ENCODE results near the gene OSCAR.
"Not testable (repeated sequence)": the region's sequence is repeated elsewhere in the genome, so short reads cannot be mapped to it uniquely, and the experiment has no call there.

OSCAR gene

DNA sequence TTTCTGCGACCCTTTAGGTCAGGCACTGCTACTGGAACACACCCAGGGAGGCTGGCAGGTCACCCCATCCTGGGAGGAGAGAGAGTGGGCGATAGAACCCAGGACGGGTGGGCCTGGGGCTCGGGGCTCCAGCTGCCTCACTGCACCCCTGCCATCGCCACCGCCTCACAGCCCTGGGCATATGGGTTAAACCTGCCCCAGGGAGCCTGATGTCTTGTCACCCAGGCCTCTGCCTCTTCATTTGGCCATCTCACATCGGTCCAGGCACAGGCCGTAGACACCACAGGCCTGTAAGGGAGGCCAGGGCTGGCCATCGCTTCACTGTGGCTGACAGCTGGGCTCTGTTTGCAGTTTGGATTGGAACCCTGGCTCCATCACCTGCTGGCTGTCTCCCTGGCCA lies 25.1 kb upstream of the OSCAR start:
- no peak for DNase-seq

DNA sequence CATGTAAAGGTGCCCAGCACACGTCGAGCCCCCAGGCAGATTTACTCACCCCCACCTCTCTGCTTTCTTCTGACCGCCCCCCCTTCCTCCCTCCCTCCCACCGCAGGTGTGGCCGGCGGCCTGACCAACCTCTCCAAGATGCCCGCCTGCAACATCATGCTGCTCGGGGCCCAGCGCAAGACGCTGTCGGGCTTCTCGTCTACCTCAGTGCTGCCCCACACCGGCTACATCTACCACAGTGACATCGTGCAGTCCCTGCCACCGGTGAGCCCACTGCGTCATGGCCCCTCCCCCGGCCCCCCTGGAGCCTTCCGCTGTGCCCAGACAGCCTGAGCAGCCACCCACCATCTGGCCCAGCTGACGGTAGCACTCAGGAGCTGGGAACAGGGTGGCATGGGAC lies 23.8 kb upstream of the OSCAR start:
- DNase-seq, result no peak

DNA sequence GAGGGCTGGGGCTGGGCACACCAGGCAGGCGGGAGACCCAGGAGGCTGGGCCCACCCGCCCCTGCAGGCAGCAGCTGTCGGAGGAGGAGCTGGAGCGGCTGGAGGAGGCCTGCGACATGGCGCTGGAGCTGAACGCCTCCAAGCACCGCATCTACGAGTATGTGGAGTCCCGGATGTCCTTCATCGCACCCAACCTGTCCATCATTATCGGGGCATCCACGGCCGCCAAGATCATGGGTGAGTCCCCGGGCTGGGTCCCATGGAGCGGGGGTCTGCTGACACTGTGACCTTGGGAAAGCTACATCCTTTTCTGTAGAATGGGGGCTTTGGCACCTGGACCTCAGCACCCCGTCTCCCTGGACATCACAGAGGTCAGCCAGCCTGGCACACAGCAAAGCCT lies 23.1 kb upstream of the OSCAR start:
- no peak for DNase-seq

DNA sequence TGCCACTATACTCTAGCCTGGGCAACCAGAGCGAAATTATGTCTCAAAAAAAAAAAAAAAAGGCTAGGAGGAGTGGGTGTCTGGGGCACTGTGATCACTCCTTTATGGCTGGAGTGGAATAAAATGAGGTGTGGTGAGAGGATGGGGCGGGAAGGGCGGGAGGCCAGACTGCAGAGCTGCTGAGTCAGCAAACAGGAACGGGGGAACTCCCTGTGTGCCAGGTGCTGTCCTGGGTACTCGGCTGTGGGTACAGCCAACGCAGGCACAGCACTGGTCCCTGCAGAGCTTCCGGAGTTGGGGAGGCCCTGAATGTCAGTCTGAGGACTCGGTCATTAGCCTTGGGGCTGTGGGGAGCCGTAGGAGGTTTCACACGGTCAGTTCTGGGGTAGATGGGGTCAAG lies 20.7 kb upstream of the OSCAR start:
- DNase-seq, result no peak

DNA sequence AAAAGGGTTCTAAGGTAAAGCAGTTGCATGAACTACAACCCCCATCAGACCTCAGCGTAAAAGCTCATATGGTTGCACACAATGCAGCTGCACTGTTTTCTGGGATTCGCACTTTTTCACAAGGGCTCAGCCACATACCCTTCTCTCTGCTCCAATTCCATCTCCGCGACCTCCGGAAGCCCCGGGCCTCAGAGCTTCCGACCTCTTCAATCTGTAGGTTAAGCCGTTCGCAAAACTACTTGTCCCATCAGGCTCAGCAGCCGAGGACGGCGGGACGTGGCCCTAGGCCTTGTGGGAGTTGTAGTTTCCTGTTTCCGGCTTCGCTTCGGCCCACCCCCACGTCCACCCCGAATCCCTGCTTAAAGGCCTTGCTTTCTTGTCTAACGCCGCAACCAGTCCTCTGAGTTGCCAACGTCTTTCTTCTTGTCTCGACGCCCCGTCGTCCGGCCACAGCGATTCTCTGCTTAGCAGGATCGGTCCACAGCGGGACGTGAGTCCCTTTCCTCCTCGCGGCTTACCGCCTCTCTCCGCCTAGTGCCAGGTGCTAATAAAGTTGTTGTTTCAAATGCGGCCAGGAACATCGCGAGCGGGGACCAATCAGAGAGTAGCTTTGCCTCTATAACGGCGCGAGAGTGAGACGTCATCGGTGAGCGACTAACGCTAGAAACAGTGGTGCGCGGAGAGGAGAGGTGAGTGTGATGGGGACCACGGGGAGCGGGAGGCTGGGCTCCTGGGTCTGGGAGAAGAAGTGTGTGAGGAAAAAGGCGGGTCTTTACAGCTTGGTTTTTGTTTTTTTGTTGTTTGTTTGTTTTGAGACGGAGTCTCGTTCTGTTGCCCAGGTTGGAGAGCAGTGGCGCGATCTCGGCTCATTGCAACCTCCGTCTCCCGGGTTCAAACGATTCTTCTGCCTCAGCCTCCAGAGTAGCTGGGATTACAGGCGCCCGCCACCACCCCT lies 14.8 kb upstream of the OSCAR start, which contains the start of the genes PRPF31 and TFPT:
Gene PRPF31, plus strand, starts transcription at position 646 of the 955 bp plus-strand sequence. CDS start 2,525 bp downstream, outside the sequence.
Gene TFPT, minus strand, starts transcription at position 549 of the 955 bp plus-strand sequence. Its CDS starts 388 bp downstream, at position 161.
- DNase-seq, result peak; percentile 98 to 99 (median 98)

DNA sequence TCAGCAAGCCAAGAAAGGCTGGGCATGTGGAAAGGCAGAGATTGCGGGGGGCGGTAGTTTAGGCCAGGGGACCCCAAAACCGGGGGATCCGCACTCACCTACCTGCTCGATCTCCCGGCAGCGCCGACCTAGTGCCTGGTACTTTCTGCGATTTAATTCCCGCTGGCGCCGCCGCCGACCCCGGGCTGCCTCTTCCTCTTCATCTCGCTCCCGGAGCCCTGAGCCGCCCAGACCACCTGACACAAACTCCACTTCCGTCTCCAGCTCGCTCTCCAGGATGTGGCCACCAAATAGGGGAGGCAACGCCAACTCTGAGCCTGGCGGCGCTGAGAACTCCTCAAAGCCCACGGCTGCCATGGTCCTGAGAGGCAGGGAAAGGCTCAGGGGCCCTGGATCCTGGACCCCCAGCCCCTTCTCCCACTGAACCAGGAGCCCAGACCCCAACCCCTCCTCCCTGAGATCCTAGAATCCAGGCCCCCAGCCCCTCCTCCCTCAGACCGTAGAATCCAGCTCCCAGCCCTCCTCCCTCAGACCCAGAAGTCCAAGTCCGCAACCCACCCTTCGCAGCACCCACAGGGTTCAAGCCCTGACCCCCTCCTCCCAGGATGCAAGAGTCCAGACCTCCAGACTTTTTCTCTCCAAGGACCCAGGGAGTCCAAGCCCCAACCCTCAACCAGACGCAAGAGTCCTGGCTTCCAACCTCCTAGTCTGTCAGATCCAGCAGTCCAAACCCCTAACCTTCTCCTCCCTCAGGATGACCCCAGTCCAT lies 13.9 kb upstream of the OSCAR start:
- DNase-seq, result peak; percentile 73 to 87 (median 84)

DNA sequence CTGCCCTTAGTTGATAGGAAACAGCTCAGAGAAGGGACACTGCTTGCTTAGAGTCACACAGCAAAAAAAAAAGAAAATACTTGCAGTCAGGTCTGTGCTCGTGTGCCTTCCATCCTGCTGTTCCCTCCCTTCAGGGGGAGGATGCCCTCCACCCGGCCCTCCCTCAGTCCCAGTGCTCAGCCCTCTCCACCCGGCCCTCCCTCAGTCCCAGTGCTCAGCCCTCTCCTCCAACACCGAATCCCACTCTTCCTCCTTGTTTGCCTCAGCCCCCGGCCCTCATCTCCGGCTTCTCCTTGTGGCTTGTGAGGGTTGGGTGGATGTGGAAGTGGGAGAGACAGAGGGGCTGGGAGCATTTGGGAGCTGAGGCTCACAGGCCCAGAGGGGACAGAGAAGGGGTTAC lies 9.0 kb upstream of the OSCAR start:
- DNase-seq, result no peak

DNA sequence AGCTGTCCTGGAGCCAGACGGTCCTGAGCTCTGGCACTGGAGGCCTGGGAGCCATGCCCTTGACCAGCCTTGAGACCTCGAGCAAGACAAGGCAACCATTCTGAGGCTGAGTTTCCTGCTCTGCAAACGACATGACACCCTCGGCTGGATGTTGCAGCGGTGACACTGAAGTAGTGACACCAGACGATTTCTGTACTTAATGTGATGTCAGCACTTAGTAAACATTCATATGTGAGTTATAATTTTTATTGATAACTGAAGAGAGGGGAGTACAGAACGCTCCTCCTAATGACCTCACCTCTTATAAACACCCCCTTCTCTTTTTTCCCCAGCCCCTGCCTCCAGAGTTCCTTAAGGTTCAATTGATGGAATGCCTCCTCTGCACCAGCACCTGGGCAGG lies 7.9 kb upstream of the OSCAR start:
- no peak for DNase-seq

DNA sequence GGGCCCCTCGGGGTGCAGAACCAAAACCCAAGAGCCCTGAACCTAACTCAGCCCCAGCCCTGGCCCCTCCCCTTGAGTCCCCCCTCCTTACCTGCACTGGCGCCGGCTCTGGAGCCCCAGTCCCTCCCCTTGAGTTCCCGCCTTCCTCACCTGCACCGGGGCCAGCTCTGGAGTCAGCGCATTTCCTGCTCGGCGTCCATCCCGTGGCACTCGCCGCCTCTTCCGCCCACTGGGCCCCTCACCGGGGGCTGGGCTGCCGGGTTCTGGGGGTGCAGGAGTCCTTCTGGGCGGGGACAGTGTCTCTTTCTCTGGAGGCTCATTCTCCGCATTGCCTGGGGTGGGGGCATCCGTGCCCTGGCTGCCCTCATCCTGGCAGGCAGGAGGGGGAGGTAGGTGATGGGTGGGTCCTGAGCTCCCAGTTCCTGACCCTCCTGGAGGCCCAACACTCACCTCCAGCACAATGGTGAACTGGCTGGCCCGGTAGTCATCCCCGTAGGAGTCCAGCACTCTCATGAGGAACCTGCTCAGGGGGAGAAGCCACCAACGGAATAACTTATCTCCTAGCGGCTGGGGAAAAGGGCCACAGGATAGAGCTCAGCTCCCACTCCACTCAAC lies 7.4 kb upstream of the OSCAR start:
- DNase-seq, result no peak

DNA sequence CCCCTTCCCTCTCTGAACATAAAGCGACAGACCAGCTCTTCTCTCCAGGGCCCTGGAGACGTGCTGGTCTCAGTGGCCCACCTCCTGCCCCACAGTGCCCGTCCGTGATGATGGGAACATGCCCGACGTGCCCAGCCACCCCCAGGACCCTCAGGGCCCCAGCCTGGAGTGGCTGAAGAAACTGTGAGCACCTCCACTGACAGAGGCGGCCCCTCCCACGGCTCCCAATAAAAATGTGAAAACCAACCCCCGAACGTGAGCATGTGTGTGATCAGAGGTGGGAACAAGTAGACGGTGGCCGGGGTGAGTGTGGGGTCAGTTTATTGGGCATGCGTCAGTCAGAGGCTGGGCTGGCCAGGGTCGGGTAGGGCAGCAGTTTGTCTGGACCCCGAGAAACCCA lies 6.1 kb upstream of the OSCAR start:
- no peak for DNase-seq

DNA sequence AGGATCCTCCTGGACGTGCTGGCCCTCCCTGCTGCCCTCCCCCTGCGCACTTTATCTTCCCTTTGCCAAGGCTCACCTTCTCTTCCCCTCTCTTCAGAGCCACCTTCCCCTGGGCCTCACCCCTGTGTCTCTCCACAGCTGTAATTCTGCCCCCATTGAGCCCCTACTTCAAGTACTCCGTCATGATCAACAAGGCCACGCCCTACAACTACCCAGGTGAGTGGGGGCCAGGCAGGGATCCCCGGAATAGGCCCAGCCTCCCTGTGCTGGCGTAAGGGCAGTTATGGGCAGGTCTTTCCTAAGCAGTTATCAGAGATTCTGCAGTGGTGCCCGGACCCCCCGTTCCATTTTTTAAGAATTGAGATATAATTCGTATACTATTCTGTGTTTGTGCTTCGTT lies 5.2 kb upstream of the OSCAR start:
- DNase-seq, result no peak

DNA sequence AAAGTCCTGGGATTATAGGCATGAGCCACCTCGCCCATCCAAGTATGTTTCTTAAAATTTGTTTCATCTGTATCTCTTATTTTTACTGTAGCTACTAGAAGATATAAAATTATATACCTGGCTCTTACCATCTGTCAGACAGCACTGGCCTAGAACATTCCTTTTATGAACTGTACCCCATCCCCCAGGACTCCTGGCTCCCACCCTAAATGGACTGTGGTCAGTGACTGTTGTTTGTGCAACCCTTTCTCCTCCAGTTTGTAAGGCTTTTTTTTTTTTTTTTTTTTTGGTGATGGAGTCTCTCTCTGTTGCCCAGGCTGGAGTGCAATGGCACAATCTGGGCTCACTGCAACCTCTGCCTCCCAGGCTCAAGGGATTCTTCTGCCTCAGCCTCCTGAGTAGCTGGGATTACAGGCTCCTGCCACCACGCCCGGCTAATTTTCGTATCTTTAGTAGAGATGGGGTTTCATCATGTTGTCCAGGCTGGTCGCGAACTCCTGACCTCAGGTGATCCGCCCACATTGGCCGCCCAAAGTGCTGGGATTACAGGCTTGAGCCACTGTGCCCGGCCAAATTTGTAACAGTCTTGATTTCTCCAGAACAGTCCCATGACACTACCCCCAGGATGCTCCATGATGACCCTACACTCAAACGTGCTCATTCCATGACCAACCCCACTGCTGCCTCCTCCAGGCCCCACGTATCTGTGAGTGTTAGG lies 4.6 kb upstream of the OSCAR start:
- DNase-seq, result peak in 2 of 4 experiments; percentile 15 to 26

DNA sequence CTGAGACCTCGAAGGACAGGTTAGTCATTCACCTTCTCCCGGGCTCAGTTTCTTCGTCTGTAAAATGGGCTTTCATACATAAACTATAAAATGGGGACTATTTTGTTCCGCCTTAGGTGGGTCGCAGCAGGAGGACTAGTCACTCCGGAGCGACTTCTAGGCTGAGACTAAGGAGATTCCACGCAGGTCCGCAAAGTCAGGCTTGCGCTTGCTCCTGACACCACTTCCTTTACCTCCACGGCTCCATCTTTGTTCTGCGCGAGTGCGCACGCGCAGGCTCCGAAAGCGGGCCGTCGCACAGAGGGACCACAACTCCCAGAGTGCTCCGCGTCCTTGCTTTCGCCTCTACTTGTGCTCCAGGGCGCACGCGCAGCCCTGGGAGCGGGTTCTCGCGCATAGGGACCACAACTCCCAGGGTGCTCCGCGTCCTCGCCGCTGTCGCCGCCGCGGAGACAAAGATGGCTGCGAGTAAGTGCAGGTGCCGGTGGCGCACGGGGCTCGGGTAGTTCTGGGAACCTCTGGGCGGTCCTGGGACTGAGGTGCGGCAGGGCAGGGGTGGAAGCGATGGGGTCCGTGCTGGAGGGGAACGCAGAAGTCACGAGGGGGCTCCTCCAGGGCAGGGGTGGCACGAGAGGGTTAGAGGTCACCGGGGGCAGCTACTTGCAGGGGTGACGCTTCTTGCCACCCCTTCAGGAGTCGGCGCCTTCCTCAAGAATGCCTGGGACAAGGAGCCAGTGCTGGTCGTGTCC lies 2.0 kb upstream of the OSCAR start, which contains the start of gene NDUFA3:
Gene NDUFA3, plus strand, starts transcription at position 435 of the 749 bp plus-strand sequence. Its CDS starts 24 bp downstream, at position 459.
- peak; percentile 99 to 100 (median 100) for DNase-seq

DNA sequence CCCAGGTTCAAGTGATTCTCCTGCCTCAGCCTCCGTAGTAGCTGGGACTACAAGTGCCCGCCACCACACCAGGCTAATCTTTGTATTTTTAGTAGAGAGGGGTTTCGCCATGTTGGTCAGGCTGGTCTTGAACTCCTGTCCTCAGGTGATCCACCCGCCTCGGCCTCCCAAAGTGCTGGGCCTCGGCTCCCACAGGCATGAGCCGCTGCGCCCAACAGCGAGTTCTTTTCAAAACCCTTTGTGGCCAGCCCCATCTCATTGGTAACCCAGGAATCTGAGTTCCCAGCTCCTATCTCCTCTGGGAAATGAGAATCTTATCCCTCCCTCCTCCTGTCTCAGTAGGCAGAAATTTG lies 724 bp downstream of the OSCAR start:
- not testable (repeated sequence) for DNase-seq

DNA sequence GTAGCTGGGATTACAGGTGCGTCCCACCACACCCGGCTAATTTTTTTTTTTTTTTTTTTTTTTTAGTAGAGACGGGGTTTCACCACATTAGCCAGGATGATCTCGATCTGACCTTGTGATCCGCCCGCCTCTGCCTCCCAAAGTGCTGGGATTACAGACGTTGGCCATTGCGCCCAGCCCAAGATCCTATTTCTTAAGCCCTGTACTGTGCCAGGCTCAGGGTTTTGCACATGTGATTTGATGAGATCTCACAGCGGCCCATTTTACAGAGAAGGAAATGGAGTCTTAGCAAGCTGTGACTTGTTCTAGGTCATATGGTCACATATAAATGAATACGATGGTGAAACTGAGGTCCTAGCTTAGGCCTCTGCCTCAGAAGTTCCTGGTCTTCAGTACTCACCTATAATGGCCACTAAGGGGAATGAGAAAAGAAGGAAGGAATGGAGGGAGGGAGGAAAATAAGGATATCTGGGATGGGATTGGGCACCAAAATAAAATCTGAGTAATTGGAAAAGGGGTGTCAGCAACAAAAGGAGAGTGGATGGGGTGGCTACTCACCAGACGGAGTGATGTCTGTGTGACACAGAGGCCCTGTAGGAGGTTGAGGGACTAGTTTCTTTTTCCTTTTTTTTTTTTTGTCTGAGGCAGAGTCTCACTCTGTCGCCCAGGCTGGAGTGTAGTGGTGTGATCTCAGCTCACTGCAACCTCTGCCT lies 1.3 kb downstream of the OSCAR start:
- peak; percentile 58 to 78 (median 72) for DNase-seq

DNA sequence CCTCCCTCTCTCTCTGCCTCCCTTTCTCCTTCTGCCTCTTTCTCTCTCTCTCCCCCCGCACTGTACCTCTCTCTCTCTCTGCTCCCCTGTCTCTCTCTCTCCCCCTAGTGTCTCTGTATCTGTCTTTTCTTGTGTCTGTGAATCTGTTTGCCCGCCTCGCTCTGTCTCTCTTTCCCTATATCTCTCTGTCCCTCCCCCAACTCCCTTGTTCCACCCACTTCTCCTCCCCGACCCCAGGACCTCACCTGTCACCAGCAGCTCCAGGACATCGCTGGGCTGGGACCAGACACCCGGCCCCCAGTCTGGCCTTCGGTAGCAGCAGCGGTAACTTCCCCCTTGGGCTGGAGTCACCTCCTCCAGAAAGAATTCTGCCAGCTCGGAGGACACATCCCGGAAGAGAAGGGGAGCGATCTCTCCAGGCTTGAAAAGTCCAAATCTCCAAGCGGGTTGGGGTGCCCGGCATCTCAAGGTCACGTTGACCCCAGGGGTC lies 3.9 kb downstream of the OSCAR start:
- peak; percentile 32 to 77 (median 56) for DNase-seq

DNA sequence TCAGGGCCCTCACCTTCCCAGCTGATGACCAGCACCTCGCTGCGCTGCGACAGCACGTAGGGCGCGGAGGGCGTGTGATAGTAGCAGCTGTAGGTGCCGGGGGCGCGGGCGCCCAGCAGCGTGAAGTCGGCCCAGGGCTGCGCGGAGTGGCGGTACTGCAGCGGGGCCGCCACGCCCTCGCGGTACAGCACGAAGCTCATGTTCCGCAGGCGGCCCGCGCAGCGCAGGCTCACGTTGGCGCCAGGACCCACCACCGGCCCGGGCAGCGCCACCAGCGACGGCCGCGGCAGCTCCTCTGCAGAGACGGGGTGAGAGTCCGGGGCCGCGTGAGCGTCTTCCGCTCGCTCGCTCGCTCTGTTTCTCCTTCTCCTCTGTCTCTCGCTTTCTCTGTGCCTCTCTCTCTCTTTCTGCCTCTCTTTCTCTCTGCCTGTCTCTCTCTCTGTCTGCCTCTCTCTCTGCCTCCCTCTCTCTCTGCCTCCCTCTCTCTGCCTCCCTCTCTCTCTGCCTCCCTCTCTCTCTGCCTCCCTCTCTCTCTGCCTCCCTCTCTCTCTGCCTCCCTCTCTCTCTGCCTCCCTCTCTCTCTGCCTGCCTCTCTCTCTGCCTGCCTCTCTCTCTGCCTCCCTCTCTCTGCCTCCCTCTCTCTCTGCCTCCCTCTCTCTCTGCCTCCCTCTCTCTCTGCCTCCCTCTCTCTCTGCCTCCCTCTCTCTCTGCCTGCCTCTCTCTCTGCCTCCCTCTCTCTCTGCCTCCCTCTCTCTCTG lies 4.6 kb downstream of the OSCAR start:
- peak; percentile 31 to 71 (median 52) for DNase-seq

DNA sequence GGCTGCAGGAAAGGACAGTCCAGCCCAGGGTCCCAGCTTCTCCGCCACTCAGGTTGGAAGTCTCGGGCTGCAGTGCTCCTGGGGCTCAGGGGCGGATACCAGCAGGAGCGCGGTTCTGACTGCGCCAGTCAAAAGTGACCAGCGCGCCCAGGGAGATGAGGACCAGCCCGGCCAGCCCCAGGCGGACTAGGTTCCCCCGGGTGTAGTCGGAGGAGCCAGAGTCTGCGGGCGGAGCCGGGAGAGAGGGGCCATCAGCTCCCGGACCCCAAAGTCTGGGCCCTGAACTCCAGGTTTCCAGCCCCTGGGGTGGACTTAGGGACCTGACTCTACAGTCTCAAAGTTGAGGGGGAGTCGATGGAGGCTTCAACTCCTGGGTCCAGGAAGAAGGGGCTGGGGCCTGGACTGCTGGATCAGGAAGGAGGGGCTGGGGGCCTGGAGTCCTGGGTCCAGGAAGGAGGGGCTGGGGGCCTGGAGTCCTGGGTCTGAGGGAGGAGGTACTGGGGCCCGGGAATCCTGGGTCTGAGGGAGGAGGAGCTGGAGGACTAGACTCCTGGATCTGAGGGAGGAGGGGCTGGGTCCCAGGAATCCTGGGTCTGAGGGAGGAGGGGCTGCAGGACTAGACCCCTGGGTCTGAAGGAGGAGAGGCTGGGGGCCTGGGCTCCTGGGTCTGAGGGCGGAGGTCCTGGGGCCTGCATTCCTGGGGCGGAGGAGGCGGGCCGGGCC lies 5.3 kb downstream of the OSCAR start:
- no peak for DNase-seq

DNA sequence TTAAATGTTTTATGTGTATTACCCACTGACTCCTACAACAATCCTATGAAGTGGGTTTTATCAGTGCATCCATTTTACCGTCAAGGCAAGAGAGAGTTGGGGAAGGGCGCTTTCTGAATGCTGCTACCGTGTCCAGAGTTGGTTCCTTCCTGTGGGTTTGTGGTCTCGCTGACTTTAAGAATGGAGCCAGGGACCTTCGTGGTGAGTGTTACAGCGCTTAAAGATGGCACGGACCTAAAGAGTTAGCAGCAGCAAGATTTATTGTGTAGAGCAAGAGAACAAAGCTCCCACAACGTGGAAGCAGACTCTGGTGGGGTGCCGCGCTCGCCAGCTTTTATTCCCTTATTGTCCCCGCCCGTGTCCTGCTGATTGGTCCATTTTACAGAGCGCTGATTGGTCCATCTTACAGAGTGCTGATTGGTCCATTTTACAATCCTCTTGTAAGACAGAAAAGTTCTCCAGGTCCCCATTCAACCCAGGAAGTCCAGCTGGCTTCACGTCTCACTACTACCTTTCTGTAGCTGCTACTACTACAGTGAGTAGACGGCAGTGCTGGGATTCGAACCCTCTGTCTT lies 6.1 kb downstream of the OSCAR start:
- DNase-seq, result no peak

Data from suppressor macrophage (primary cell).